Measurements from ENCODE around the gene LCN15.

LCN15 gene

GRCh38 chr9:136748201-136748600, 16.1 kb downstream of the LCN15 start, which contains the start of gene LCN6:
Gene LCN6, minus strand, starts transcription at chr9:136748525. Its CDS starts 42 bp downstream, at chr9:136748483.
- no peak for TF ChIP-seq ARNTL (CRISPR knock-in tag; IDR thresholded peaks at IDR 0.05; ENCODE audit: borderline replicate concordance, low read depth)
- no peak for TF ChIP-seq CSDC2 (CRISPR knock-in tag; IDR thresholded peaks at IDR 0.05)
- no peak for TF ChIP-seq SNAI2 (CRISPR knock-in tag; IDR thresholded peaks at IDR 0.05)
- no peak for TF ChIP-seq RARB (CRISPR knock-in tag; IDR thresholded peaks at IDR 0.05)
- TF ChIP-seq ZNF565 (CRISPR knock-in tag; conservative IDR thresholded peaks at IDR 0.05; ENCODE audit: low read depth), result no peak
- no peak for TF ChIP-seq ZC3H10 (CRISPR knock-in tag; IDR thresholded peaks at IDR 0.05)
- no peak for TF ChIP-seq GLIS3 (CRISPR knock-in tag; IDR thresholded peaks at IDR 0.05)
- TF ChIP-seq ZFP30 (CRISPR knock-in tag; IDR thresholded peaks at IDR 0.05), result no peak
- TF ChIP-seq PATZ1 (CRISPR knock-in tag; IDR thresholded peaks at IDR 0.05; ENCODE audit: borderline replicate concordance), result no peak
- no peak for TF ChIP-seq BACH2 (CRISPR knock-in tag; IDR thresholded peaks at IDR 0.05; ENCODE audit: borderline replicate concordance)
- no peak for ATAC-seq

GRCh38 chr9:136747161-136748060, 16.9 kb downstream of the LCN15 start:
- no peak for ATAC-seq
- TF ChIP-seq ZFP30 (CRISPR knock-in tag; IDR thresholded peaks at IDR 0.05) (no peak), TOX (CRISPR knock-in tag; IDR thresholded peaks at IDR 0.05; ENCODE audit: borderline replicate concordance) (no peak), BACH2 (CRISPR knock-in tag; IDR thresholded peaks at IDR 0.05; ENCODE audit: borderline replicate concordance) (no peak), PPARA (CRISPR knock-in tag; IDR thresholded peaks at IDR 0.05; ENCODE audit: borderline replicate concordance) (no peak), ZNF8 (CRISPR knock-in tag; IDR thresholded peaks at IDR 0.05) (no peak), CSDC2 (CRISPR knock-in tag; IDR thresholded peaks at IDR 0.05) (no peak), ZC3H10 (CRISPR knock-in tag; IDR thresholded peaks at IDR 0.05) (no peak), TCF4 (CRISPR knock-in tag; IDR thresholded peaks at IDR 0.05; ENCODE audit: borderline replicate concordance) (no peak), ZNF70 (CRISPR knock-in tag; IDR thresholded peaks at IDR 0.05) (no peak), SNAI2 (CRISPR knock-in tag; IDR thresholded peaks at IDR 0.05) (no peak), ISL1 (CRISPR knock-in tag; IDR thresholded peaks at IDR 0.05) (no peak), CREB5 (CRISPR knock-in tag; IDR thresholded peaks at IDR 0.05; ENCODE audit: low read depth) (no peak), POU6F1 (CRISPR knock-in tag; IDR thresholded peaks at IDR 0.05; ENCODE audit: borderline replicate concordance, low read depth) (no peak), PATZ1 (CRISPR knock-in tag; IDR thresholded peaks at IDR 0.05; ENCODE audit: borderline replicate concordance) (no peak), ARNTL (CRISPR knock-in tag; IDR thresholded peaks at IDR 0.05; ENCODE audit: borderline replicate concordance, low read depth) (no peak), CSRNP3 (CRISPR knock-in tag; IDR thresholded peaks at IDR 0.05) (no peak)

- no peak for ATAC-seq
- TF ChIP-seq ZNF565 (CRISPR knock-in tag; conservative IDR thresholded peaks at IDR 0.05; ENCODE audit: low read depth) (no peak), ZC3H10 (CRISPR knock-in tag; IDR thresholded peaks at IDR 0.05) (no peak), ESRRG (CRISPR knock-in tag; IDR thresholded peaks at IDR 0.05) (no peak), ARNTL (CRISPR knock-in tag; IDR thresholded peaks at IDR 0.05; ENCODE audit: borderline replicate concordance, low read depth) (no peak)
Observed at GRCh38 chr9:136746621-136747020, 17.7 kb downstream of the LCN15 start.

All from SK-N-SH treated with all-trans-retinoic acid at 6 μM for 48 hours (cell line).